Measurements from ENCODE around the gene GRHPR. TPM values are rescaled to one million over a fixed set of nuclear protein-coding genes. Genes with fewer than 3 reads are reported as not detected.
A peak's percentile ranks its signal among the peaks of the same experiment; 100 is the strongest.

Gene GRHPR
- total RNA-seq, 1 donor from 2014 or later = 88.1 TPM

- Histone ChIP-seq H3K27ac (ENCODE audit: low read depth, low read length) (peak overlapping the region; percentile 96), H3K9me3 (ENCODE audit: insufficient read depth, low read depth, low read length) (no peaks in the 10 kb centered on the region), H3K4me2 (ENCODE audit: low read length) (peak overlapping the region; percentile 87), H3K79me2 (ENCODE audit: insufficient read depth, low read length) (peaks cover 49% of the 10 kb centered on the region), H2AFZ (ENCODE audit: low read depth, low read length) (peak overlapping the region; percentile 79), H3K9ac (ENCODE audit: low read length) (peak overlapping the region; percentile 90), H4K20me1 (ENCODE audit: insufficient read depth, low read length) (peaks cover 38% of the 10 kb centered on the region), H3K36me3 (ENCODE audit: insufficient read depth, low read length) (no peaks in the 10 kb centered on the region), H3K27me3 (ENCODE audit: insufficient read depth, low read length) (no peaks in the 10 kb centered on the region), H3K4me1 (ENCODE audit: insufficient read depth, low read length) (peaks cover 20% of the 10 kb centered on the region), H3K4me3 (ENCODE audit: insufficient read depth, low read depth, low read length) (peak overlapping the region; percentile 84)
- Mint-ChIP-seq H3K27me3 (ENCODE audit: low read depth, unreplicated experiment) (no peaks in the 10 kb centered on the region), H3K4me1 (ENCODE audit: low read depth, unreplicated experiment) (peaks cover 8% of the 10 kb centered on the region), H3K4me3 (ENCODE audit: unreplicated experiment) (peak overlapping the region; percentile 99), H3K27ac (ENCODE audit: unreplicated experiment) (peak overlapping the region; percentile 95), H3K36me3 (ENCODE audit: low read depth, unreplicated experiment) (peaks cover 5% of the 10 kb centered on the region), H3K9me3 (ENCODE audit: unreplicated experiment) (no peaks in the 10 kb centered on the region)
- no peak for FAIRE-seq
- TF ChIP-seq EZH2 (IDR thresholded peaks at IDR 0.05; ENCODE audit: insufficient read depth, low read length) (no peak), CTCF (IDR thresholded peaks at IDR 0.05; ENCODE audit: insufficient read depth, low read depth, low read length) (no peak)
- DNase-seq (ENCODE audit: low read depth) = peak; percentile 56
Observed at GRCh38 chr9:37464426-37465248, 42.1 kb downstream of the GRHPR start.

DNA sequence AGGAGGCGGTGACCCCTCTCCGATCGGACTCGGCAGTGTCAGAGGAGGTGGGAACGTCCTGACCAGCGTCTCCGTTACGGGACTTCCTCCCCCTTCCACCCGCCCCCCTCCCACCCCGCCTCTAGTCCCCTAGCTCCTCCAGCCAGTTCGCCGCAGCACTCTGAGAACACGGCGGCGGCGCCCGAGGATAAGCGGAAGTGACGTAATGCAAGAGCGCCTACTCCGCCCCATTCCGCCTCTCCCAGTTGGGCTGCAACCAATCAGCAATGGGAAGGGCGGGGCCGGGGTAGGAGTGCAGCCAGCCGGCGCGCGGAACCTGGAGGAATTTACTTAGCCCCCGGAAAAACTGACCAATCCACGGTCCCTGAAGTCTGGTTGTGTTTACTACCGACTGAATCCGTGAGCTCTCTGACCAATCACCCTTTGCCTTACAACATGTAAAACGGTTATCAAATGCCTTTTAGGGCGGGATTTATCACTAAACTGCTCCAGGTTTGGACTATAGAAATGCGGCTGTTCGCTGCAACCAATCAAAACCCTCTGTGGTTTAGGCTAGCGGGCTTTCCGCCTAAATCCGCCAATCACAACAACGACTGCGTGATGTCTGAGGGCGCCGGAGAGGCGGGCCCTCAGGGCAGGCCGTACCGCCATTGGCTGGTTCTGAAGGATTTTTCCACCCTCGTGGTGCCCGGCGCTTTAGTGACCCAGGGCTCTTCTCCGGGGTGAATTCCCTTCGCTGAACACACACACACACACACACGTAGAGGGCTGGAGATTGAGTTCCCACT, 42.9 kb downstream of the GRHPR start, which contains the start of gene ZBTB5:
TSS of gene ZBTB5 (minus strand) at position 202 of the 788 bp plus-strand sequence. CDS start 22,899 bp downstream, outside the sequence.
- Mint-ChIP-seq H3K4me1 (ENCODE audit: low read depth, unreplicated experiment) (peaks cover 8% of the 10 kb centered on the region), H3K9me3 (ENCODE audit: unreplicated experiment) (no peaks in the 10 kb centered on the region), H3K4me3 (ENCODE audit: unreplicated experiment) (peak within 1 kb of the TSS; percentile 99), H3K27ac (ENCODE audit: unreplicated experiment) (peak within 1 kb of the TSS; percentile 95), H3K27me3 (ENCODE audit: low read depth, unreplicated experiment) (no peaks in the 10 kb centered on the region), H3K36me3 (ENCODE audit: low read depth, unreplicated experiment) (peaks cover 5% of the 10 kb centered on the region)
- Histone ChIP-seq H2AFZ (ENCODE audit: low read depth, low read length) (peak within 1 kb of the TSS; percentile 95), H3K9ac (ENCODE audit: low read length) (peak within 1 kb of the TSS; percentile 90), H3K36me3 (ENCODE audit: insufficient read depth, low read length) (no peaks in the 10 kb centered on the region), H3K27me3 (ENCODE audit: insufficient read depth, low read length) (no peaks in the 10 kb centered on the region), H4K20me1 (ENCODE audit: insufficient read depth, low read length) (peaks cover 34% of the 10 kb centered on the region), H3K4me3 (ENCODE audit: insufficient read depth, low read depth, low read length) (peak within 1 kb of the TSS; percentile 84), H3K4me2 (ENCODE audit: low read length) (peak within 1 kb of the TSS; percentile 99), H3K9me3 (ENCODE audit: insufficient read depth, low read depth, low read length) (no peaks in the 10 kb centered on the region), H3K27ac (ENCODE audit: low read depth, low read length) (peak within 1 kb of the TSS; percentile 96), H3K79me2 (ENCODE audit: insufficient read depth, low read length) (peaks cover 42% of the 10 kb centered on the region), H3K4me1 (ENCODE audit: insufficient read depth, low read length) (peaks cover 20% of the 10 kb centered on the region)
- TF ChIP-seq CTCF (IDR thresholded peaks at IDR 0.05; ENCODE audit: insufficient read depth, low read depth, low read length) = no peak
- no peak for TF ChIP-seq EZH2 (IDR thresholded peaks at IDR 0.05; ENCODE audit: insufficient read depth, low read length)
- DNase-seq (ENCODE audit: low read depth) (peak; percentile 100), FAIRE-seq (peak; percentile 17)

Data from astrocyte (in vitro differentiated cells and primary cell).